ENCODE results near the gene AASS. TPM values are rescaled to one million over a fixed set of nuclear protein-coding genes. Genes with fewer than 3 reads are reported as not detected.

AASS gene
- total RNA-seq, 1 experiment from 2014 or later, result 0.31 TPM

DNA sequence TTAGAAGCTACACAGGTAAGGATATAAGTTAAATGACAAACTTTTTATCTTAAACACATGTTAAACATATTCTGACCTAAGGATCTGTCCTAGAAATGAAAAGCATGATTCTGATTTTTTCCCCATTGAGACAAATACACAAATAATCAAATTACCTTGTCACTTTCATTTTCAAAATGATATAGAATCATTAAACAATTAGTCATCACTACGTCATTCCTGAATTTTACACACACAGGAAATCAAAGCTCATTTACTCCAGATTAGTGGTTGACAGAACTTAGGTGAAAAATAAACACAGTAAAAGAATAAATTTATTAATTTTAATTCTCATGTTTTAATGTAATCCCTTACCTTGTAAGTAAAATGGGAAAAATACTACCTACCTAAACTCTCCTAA, 89.0 kb downstream of the AASS start:
- H3K4me1 ChIP-seq (ENCODE audit: control insufficient read depth, insufficient read depth, low read length), result no peaks in the 10 kb centered on the region; the same call in 1 of the 2 replicates
- H3K27ac ChIP-seq (ENCODE audit: low read length), result no peak overlapping the region
- no peaks in the 10 kb centered on the region for H3K9me3 ChIP-seq (ENCODE audit: control insufficient read depth, insufficient read depth, low read depth, low read length)
- no peaks in the 10 kb centered on the region for H3K27me3 ChIP-seq (ENCODE audit: control insufficient read depth, insufficient read depth, low read length)
- no peaks in the 10 kb centered on the region for H3K36me3 ChIP-seq (ENCODE audit: control insufficient read depth, insufficient read depth, low read length)
- TF ChIP-seq TCF7L2 (IDR thresholded peaks at IDR 0.05; ENCODE audit: low read depth, low read length) (no peak), SIN3A (IDR thresholded peaks at IDR 0.05; ENCODE audit: borderline replicate concordance, insufficient read depth, low read depth, low read length) (no peak), POLR2AphosphoS5 (IDR thresholded peaks at IDR 0.05; ENCODE audit: low read depth, low read length) (no peak)
- TF ChIP-seq, protein P1, sequence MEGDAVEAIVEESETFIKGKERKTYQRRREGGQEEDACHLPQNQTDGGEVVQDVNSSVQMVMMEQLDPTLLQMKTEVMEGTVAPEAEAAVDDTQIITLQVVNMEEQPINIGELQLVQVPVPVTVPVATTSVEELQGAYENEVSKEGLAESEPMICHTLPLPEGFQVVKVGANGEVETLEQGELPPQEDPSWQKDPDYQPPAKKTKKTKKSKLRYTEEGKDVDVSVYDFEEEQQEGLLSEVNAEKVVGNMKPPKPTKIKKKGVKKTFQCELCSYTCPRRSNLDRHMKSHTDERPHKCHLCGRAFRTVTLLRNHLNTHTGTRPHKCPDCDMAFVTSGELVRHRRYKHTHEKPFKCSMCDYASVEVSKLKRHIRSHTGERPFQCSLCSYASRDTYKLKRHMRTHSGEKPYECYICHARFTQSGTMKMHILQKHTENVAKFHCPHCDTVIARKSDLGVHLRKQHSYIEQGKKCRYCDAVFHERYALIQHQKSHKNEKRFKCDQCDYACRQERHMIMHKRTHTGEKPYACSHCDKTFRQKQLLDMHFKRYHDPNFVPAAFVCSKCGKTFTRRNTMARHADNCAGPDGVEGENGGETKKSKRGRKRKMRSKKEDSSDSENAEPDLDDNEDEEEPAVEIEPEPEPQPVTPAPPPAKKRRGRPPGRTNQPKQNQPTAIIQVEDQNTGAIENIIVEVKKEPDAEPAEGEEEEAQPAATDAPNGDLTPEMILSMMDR (IDR thresholded peaks at IDR 0.05), result no peak
- TF ChIP-seq, protein P2, sequence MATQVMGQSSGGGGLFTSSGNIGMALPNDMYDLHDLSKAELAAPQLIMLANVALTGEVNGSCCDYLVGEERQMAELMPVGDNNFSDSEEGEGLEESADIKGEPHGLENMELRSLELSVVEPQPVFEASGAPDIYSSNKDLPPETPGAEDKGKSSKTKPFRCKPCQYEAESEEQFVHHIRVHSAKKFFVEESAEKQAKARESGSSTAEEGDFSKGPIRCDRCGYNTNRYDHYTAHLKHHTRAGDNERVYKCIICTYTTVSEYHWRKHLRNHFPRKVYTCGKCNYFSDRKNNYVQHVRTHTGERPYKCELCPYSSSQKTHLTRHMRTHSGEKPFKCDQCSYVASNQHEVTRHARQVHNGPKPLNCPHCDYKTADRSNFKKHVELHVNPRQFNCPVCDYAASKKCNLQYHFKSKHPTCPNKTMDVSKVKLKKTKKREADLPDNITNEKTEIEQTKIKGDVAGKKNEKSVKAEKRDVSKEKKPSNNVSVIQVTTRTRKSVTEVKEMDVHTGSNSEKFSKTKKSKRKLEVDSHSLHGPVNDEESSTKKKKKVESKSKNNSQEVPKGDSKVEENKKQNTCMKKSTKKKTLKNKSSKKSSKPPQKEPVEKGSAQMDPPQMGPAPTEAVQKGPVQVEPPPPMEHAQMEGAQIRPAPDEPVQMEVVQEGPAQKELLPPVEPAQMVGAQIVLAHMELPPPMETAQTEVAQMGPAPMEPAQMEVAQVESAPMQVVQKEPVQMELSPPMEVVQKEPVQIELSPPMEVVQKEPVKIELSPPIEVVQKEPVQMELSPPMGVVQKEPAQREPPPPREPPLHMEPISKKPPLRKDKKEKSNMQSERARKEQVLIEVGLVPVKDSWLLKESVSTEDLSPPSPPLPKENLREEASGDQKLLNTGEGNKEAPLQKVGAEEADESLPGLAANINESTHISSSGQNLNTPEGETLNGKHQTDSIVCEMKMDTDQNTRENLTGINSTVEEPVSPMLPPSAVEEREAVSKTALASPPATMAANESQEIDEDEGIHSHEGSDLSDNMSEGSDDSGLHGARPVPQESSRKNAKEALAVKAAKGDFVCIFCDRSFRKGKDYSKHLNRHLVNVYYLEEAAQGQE (IDR thresholded peaks at IDR 0.05; ENCODE audit: insufficient read depth in 1 of 2, low read depth in 2 of 2, low read length in 1 of 2), result no peak
- ChIA-PET CTCF (no interaction called here), POLR2A (no interaction called here)
- intact Hi-C loops (cut with micrococcal nuclease; ENCODE audit: unreplicated experiment), result no loop called here
- no TSS peak for BruUV-seq (replicated peaks)
- ATAC-seq, result no peak
- no peak for DNase-seq (ENCODE audit: low read depth, low spot score)
- in situ Hi-C loops (cut with HindIII; ENCODE audit: low pct_unique_long_range_greater_than_20kb, low sequenced_read_pairs), result no loop called here
- no peak overlapping the region for H3K4me3 ChIP-seq (ENCODE audit: low read depth in 2 of 2, low read length in 2 of 2)

GRCh38 chr7:122054393-122054792, 89.7 kb downstream of the AASS start:
- DNase-seq (ENCODE audit: low read depth, low spot score), result no peak
- TF ChIP-seq, protein P1 (IDR thresholded peaks at IDR 0.05), result no peak
- H3K27ac ChIP-seq (ENCODE audit: low read length), result no peak overlapping the region
- H3K36me3 ChIP-seq (ENCODE audit: control insufficient read depth, insufficient read depth, low read length), result no peaks in the 10 kb centered on the region
- intact Hi-C loops (cut with micrococcal nuclease; ENCODE audit: unreplicated experiment) (no loop called here), in situ Hi-C loops (cut with HindIII; ENCODE audit: low pct_unique_long_range_greater_than_20kb, low sequenced_read_pairs) (no loop called here)
- no peaks in the 10 kb centered on the region for H3K27me3 ChIP-seq (ENCODE audit: control insufficient read depth, insufficient read depth, low read length)
- H3K4me1 ChIP-seq (ENCODE audit: control insufficient read depth, insufficient read depth, low read length), result no peaks in the 10 kb centered on the region; the same call in 1 of the 2 replicates
- no TSS peak for BruUV-seq (replicated peaks)
- no peaks in the 10 kb centered on the region for H3K9me3 ChIP-seq (ENCODE audit: control insufficient read depth, insufficient read depth, low read depth, low read length)
- CTCF ChIA-PET, result no interaction called here
- ATAC-seq, result no peak
- POLR2A ChIA-PET, result no interaction called here
- H3K4me3 ChIP-seq (ENCODE audit: low read depth in 2 of 2, low read length in 2 of 2), result no peak overlapping the region

GRCh38 chr7:122046402-122046801, 97.6 kb downstream of the AASS start:
- Histone ChIP-seq H3K36me3 (ENCODE audit: control insufficient read depth, insufficient read depth, low read length) (no peaks in the 10 kb centered on the region), H3K9me3 (ENCODE audit: control insufficient read depth, insufficient read depth, low read depth, low read length) (no peaks in the 10 kb centered on the region), H3K27ac (ENCODE audit: low read length) (no peak overlapping the region), H3K27me3 (ENCODE audit: control insufficient read depth, insufficient read depth, low read length) (no peaks in the 10 kb centered on the region), H3K4me3 (ENCODE audit: low read depth in 2 of 2, low read length in 2 of 2) (no peak overlapping the region), H3K4me1 (ENCODE audit: control insufficient read depth, insufficient read depth, low read length) (no peaks in the 10 kb centered on the region)
- in situ Hi-C loops (cut with HindIII; ENCODE audit: low pct_unique_long_range_greater_than_20kb, low sequenced_read_pairs) (no loop called here), intact Hi-C loops (cut with micrococcal nuclease; ENCODE audit: unreplicated experiment) (no loop called here)
- CTCF ChIA-PET, result no interaction called here
- POLR2A ChIA-PET, result no interaction called here
- no TSS peak for BruUV-seq (replicated peaks)
- ATAC-seq (no peak), DNase-seq (ENCODE audit: low read depth, low spot score) (no peak)
- TF ChIP-seq SIN3A (IDR thresholded peaks at IDR 0.05; ENCODE audit: borderline replicate concordance, insufficient read depth, low read depth, low read length) (no peak), TCF7L2 (IDR thresholded peaks at IDR 0.05; ENCODE audit: low read depth, low read length) (no peak), POLR2AphosphoS5 (IDR thresholded peaks at IDR 0.05; ENCODE audit: low read depth, low read length) (no peak)
- TF ChIP-seq, protein P1 (IDR thresholded peaks at IDR 0.05), result no peak
- TF ChIP-seq, protein P2 (IDR thresholded peaks at IDR 0.05; ENCODE audit: insufficient read depth in 1 of 2, low read depth in 2 of 2, low read length in 1 of 2), result no peak
